ENCODE measurements around the gene LRWD1. TPM values are rescaled to one million over a fixed set of nuclear protein-coding genes. Genes with fewer than 3 reads are reported as not detected.

LRWD1 gene
- total RNA-seq, result 21.1 and 26.9 TPM in 2 replicates

GRCh38 chr7:102464577-102465280 lies at the start of gene LRWD1, which contains the start of gene ALKBH4:
LRWD1 (plus strand) TSS chr7:102464984; CDS start chr7:102465081, 97 bp downstream.
ALKBH4 (minus strand) TSS chr7:102464863; CDS start chr7:102464836, 27 bp downstream.

DNA sequence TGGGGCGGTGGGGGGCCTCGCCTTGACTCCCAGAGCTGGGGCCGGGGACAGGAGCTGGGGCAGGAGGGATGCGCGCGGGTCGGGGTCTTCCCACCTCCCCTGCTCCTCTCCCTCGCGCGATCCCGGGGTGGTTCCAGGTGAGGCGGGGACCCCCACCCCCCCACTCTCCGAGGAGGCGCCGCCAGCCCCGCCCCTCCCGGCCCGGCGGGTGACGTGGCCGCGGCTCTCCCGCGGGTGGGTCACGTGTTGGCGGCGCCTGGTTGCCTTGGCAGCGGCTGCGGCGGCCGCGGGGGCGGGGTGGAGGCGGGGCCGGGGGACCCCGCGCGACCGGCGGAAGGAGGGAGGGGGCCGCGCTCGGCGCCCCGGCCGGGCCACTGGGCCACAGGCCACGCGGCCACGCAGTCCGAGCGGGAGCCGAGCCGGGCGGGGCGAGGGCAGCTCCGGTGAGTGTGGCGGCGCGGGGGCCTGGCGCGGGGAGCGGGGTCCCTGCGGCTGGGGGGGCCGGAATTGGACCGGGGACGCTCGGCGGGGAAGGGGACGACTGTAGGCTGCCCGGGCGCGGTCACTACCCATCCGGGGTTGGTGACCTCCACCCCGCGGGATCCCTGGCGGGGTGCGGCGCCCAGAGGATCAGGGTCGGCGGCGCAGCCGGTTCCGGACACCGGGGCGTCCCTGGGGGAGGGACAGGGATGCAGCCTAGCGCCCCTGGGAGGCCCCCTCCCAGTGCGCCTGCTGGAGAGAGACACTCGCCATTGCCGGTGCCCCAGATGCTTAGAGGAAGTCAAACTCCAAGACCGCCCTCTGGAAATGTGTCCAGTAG lies 31.4 kb upstream of the LRWD1 start, which contains the start of gene ORAI2:
Gene ORAI2 (plus strand): TSS at position 357 of the 820 bp plus-strand sequence. CDS start 5,382 bp downstream, outside the sequence.

GRCh38 chr7:102478314-102479208 lies 13.8 kb downstream of the LRWD1 start, which contains the start of gene POLR2J:
POLR2J (minus strand) TSS chr7:102478922; CDS start chr7:102478860, 62 bp downstream.

DNA sequence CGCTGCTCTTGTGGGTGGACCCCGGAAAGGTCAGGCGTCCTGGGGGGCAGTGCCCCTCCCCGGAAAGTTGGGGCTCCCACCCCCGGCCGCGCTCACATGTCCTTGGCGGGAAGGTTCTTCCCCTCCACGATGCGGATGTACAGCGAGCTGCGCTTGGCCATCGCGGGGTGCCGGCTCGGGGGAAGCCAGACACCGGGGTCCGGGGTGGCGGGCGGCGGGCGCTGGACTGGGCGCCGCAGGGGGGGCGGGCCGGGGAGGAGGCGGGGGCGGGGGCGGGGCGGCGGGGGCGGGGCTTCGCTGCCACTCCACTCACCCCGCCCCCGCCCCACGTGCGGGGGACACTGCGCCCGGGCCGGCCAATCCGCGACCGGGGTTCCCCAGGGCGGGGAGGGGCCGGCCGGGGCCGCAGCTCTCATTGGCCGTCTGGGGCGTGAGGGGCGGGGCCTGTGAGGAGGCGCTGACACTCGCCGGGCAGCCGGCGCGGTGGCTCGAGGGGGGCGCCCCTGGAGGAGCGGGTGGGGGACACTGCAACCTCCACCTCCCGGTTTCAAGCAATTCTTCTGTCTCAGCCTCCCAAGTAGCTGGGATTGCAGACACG lies 52.9 kb downstream of the LRWD1 start, which contains the start of gene RASA4B:
Gene RASA4B (minus strand): TSS at position 228 of the 598 bp plus-strand sequence. CDS start 67 bp downstream, at position 161.

Other genes with a start within 250 kb of the LRWD1 start
- 3.3 and 4.7 TPM in 2 replicates for gene SH2B2, start 178.1 kb upstream of the LRWD1 start, total RNA-seq
- gene SPDYE6, start 108.5 kb upstream of the LRWD1 start, total RNA-seq, result not detected in 2 replicates
- 19.0 and 20.2 TPM in 2 replicates for gene PRKRIP1, start 68.6 kb upstream of the LRWD1 start, total RNA-seq
- gene ORAI2, start 31.4 kb upstream of the LRWD1 start, total RNA-seq, result 71.9 and 106 TPM in 2 replicates
- 12.3 and 15.7 TPM in 2 replicates for gene ALKBH4, start 121 bp upstream of the LRWD1 start, total RNA-seq
- gene POLR2J, start 13.9 kb downstream of the LRWD1 start, total RNA-seq, result 16.0 and 16.1 TPM in 2 replicates
- 0.59 and 2.5 TPM in 2 replicates for gene RASA4B, start 52.8 kb downstream of the LRWD1 start, total RNA-seq
- gene UPK3BL2, start 78.7 kb downstream of the LRWD1 start, total RNA-seq, result 0.89 and 1.9 TPM in 2 replicates
- gene SPDYE2, start 86.2 kb downstream of the LRWD1 start, total RNA-seq, result not detected in 2 replicates
- gene POLR2J3, start 107.6 kb downstream of the LRWD1 start, total RNA-seq, result 18.4 and 21.8 TPM in 2 replicates
- gene RASA4, start 151.8 kb downstream of the LRWD1 start, total RNA-seq, result 2.1 and 3.4 TPM in 2 replicates
- 1.8 and 11.1 TPM in 2 replicates for gene UPK3BL1, start 177.8 kb downstream of the LRWD1 start, total RNA-seq
- gene SPDYE2B, start 185.3 kb downstream of the LRWD1 start, total RNA-seq, result not detected in 2 replicates
- 2.3 and 2.7 TPM in 2 replicates for gene POLR2J2, start 206.7 kb downstream of the LRWD1 start, total RNA-seq